ENCODE measurements around the gene ARHGAP10. TPM values are rescaled to one million over a fixed set of nuclear protein-coding genes. Genes with fewer than 3 reads are reported as not detected.

Gene ARHGAP10
- total and polyA plus RNA-seq, 2 donors (not counting 1 experiment from before 2014, with no cell fraction given), result 0.10 to 0.34 TPM

DNA sequence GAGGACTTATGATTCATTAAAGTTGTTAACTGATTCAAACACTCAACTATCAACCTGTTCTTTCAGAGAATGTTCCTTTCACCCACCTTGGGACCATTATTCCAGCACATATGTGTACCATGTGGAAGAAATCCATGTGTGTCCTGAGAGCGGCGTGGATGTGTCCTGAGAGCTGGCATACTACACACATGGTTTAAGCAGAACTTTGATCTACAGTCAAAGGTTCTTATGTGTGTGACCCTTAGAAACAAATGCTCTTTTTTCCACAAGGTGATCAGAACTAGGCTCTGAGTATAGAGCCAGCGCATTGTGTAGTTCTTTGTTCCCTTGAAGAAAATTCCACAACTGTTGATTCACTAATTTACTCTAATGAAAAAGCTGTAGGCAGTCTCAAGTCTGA, 378.3 kb downstream of the ARHGAP10 start:
- H3K4me1 ChIP-seq (ENCODE audit: control insufficient read depth in 2 of 2, insufficient read depth in 2 of 2, low read length in 2 of 2), result no peaks in the 10 kb centered on the region

More for the DNA sequence above, 378.3 kb downstream of the ARHGAP10 start:
- Histone ChIP-seq H3K9me3 (ENCODE audit: control extremely low read depth in 1 of 3, control insufficient read depth in 2 of 3, insufficient read depth in 1 of 3, low read length in 2 of 3) (peaks cover 0 to 9% (median 0%) of the 10 kb centered on the region in 3 donors), H3K9ac (ENCODE audit: low read length) (no peak overlapping the region), H4K20me1 (ENCODE audit: control insufficient read depth, insufficient read depth, low read length, poor library complexity, severe bottlenecking) (no peaks in the 10 kb centered on the region), H3K4me3 (ENCODE audit: control extremely low read depth in 1 of 5, extremely low read depth in 1 of 5, insufficient read depth in 1 of 5, low read depth in 2 of 5, low read length in 4 of 5) (no peak overlapping the region), H3K27me3 (replicated peaks in 1 of 4; ENCODE audit: control extremely low read depth in 1 of 4, control insufficient read depth in 3 of 4, insufficient read depth in 4 of 4, low read length in 3 of 4) (no peaks in the 10 kb centered on the region), H3K36me3 (replicated peaks in 1 of 2; ENCODE audit: control extremely low read depth in 1 of 2, control insufficient read depth in 1 of 2, extremely low read depth in 1 of 2, insufficient read depth in 2 of 2, low read length in 1 of 2) (peaks cover 0 to 2% of the 10 kb centered on the region in 2 experiments), H3K27ac (ENCODE audit: low read length in 2 of 2) (no peak overlapping the region), H3K79me2 (ENCODE audit: control insufficient read depth, insufficient read depth, low read length) (no peaks in the 10 kb centered on the region), H3K4me2 (replicated peaks; ENCODE audit: low read depth, low read length, poor library complexity, severe bottlenecking) (no peak overlapping the region), H2AFZ (ENCODE audit: insufficient read depth, low read depth, low read length, poor library complexity, severe bottlenecking) (no peak overlapping the region)
- Mint-ChIP-seq H3K4me1 (no peaks in the 10 kb centered on the region), H3K27ac (no peak overlapping the region), H3K9me3 (ENCODE audit: insufficient read depth) (peaks cover 4% of the 10 kb centered on the region), H3K27me3 (no peaks in the 10 kb centered on the region), H3K4me3 (no peak overlapping the region)
- no peak for DNase-seq
- TF ChIP-seq EZH2 (IDR thresholded peaks at IDR 0.05; ENCODE audit: borderline replicate concordance, insufficient read depth, low read depth, low read length, poor library complexity, severe bottlenecking) (no peak), CTCF (IDR thresholded peaks at IDR 0.05) (no peak)
- WGBS (ENCODE audit: insufficient coverage), result 100% methylated on average over 2 of the region's 3 CpGs
- ATAC-seq (ENCODE audit: low read depth), result no peak
- ChIA-PET CTCF (no interaction called here), POLR2A (no interaction called here)
- intact Hi-C loops (cut with micrococcal nuclease), result no loop called here

Measured in B cell (primary cell).